Psoas muscle (tissue), 8 donors: Measurements from ENCODE around the gene SLC6A4. TPM values are rescaled to one million over a fixed set of nuclear protein-coding genes. Genes with fewer than 3 reads are reported as not detected.

ENCODE experiments used
- ATAC-seq, 4 donors: fragments of 200-7000 bp; cut with Tn5 transposase; one replicate each; pipeline ENCODE4 v1.9.1; 2020; ENCODE audit warnings: moderate library complexity in 3 of 4, mild to moderate bottlenecking in 2 of 4
- DNase-seq, 2 donors: peaks; one replicate each; pipeline ENCODE4 v3.0.0-alpha.2; 2020
- H3K27ac ChIP-seq: fragments of 200-600 bp; one replicate; pipeline ENCODE4 v1.8.0; 2022
- H3K27me3 ChIP-seq, 3 donors: fragments of 200-600 bp in 1 of 3; one replicate each; pipeline versions ENCODE4 v1.6.1 to v1.8.0; 2013 to 2022; ENCODE audit warnings: low read length in 2 of 3, mild to moderate bottlenecking in 2 of 3, moderate library complexity in 1 of 3; ENCODE audit not compliant: insufficient read depth in 3 of 3
- H3K36me3 ChIP-seq, 2 donors: fragments of 200-600 bp in 1 of 2; one replicate each; pipeline versions ENCODE4 v1.6.1 to v1.8.0; 2013 to 2022; ENCODE audit warnings: low read depth in 1 of 2, mild to moderate bottlenecking in 1 of 2, moderate library complexity in 1 of 2; ENCODE audit not compliant: insufficient read depth in 1 of 2
- H3K4me1 ChIP-seq: fragments of 200-600 bp; one replicate; pipeline ENCODE4 v1.8.0; 2022
- H3K4me3 ChIP-seq: fragments of 200-600 bp; one replicate; pipeline ENCODE4 v1.8.0; 2022; ENCODE audit warnings: mild to moderate bottlenecking
- H3K9me3 ChIP-seq: fragments of 200-600 bp; one replicate; pipeline ENCODE4 v1.8.0; 2022
- WGBS, 3 donors: extraction: QIAGEN DNeasy Blood & Tissue Kit; methylation state at CpG; one replicate each; pipeline versions ENCODE4 v1.1.6 to v1.1.7; 2013; 5-methylcytosine and 5-hydroxymethylcytosine counted together
- intact Hi-C, 2 donors: fragments of 100-400 bp; cut with DNase I; formaldehyde crosslinking; loops; one replicate each; pipeline versions ENCODE4 v1.11.0 to v1.14.2; 2022
- polyA plus RNA-seq, 3 donors: library from polyadenylated mRNA; stranded (reverse); fragments of 200-250 nt; gene quantifications; one replicate each; pipeline ENCODE4 v1.2.3, GENCODE V29; 2013
- total RNA-seq, 4 donors: library from RNA; stranded (reverse); fragmentation: NEBNext Ultra II Directional in 2 of 4; extraction: Animal tissue kit (Norgen Biotek cat#: 25700) in 2 of 4; gene quantifications; one replicate each; pipeline versions ENCODE4 v1.2.1 to v1.2.4, GENCODE V29; 2021 to 2023
- TF ChIP-seq, protein P1 (sequence below): fragments of 200-600 bp; IDR thresholded peaks from one replicate; pipeline ENCODE4 v1.8.0; 2022; ENCODE audit warnings: antibody characterized with exemption
- donor health status: healthy with polysubstance abuse.
- donor health status: DM: no; HTN: no; CAD: no; lungs with moderate emphysema.
- donor health status: Bipolar disorder and iron deficiency.
- donor health status: healthy.
- donor health status: DM: yes; HTN: yes; CAD: no.
- donor health status: DM: no; HTN: no; CAD: no.
- donor health status: DM: no; HTN: no; CAD: no.
- donor health status: DM: yes; HTN: yes; CAD: no.

SLC6A4 gene
- total and polyA plus RNA-seq, 7 donors = 0.01 to 0.06 TPM; not detected in 5

DNA sequence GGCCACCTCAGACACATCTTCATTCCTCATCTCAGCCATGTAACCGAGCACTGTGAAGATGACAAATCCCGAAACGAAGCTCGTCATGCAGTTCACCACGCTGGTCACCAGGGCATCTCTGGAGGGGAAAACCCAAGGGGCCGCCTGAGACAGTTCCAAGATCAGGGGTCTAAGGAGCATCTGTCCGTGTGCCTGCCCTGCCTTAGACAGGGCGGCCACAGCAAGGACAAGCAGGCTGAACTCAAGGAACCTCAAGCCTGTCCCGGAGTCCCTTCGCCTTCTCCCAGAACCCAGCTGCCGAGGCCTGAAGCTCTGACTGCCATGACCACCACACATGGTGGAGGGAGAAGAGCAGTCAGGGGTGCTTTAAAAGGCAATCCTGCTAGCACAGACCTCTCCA lies 22.7 kb downstream of the SLC6A4 start:
- H3K9me3 ChIP-seq = no peaks in the 10 kb centered on the region
- intact Hi-C loops = no loop called here
- no peak for DNase-seq
- no peaks in the 10 kb centered on the region for H3K36me3 ChIP-seq
- TF ChIP-seq, protein P1, sequence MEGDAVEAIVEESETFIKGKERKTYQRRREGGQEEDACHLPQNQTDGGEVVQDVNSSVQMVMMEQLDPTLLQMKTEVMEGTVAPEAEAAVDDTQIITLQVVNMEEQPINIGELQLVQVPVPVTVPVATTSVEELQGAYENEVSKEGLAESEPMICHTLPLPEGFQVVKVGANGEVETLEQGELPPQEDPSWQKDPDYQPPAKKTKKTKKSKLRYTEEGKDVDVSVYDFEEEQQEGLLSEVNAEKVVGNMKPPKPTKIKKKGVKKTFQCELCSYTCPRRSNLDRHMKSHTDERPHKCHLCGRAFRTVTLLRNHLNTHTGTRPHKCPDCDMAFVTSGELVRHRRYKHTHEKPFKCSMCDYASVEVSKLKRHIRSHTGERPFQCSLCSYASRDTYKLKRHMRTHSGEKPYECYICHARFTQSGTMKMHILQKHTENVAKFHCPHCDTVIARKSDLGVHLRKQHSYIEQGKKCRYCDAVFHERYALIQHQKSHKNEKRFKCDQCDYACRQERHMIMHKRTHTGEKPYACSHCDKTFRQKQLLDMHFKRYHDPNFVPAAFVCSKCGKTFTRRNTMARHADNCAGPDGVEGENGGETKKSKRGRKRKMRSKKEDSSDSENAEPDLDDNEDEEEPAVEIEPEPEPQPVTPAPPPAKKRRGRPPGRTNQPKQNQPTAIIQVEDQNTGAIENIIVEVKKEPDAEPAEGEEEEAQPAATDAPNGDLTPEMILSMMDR = no peak
- peaks cover 0 to 1% (median under 1%) of the 10 kb centered on the region in 3 donors for H3K27me3 ChIP-seq
- ATAC-seq = no peak
- no peak overlapping the region for H3K27ac ChIP-seq
- H3K4me1 ChIP-seq = no peaks in the 10 kb centered on the region
- 81 to 90% (median 83%) methylated on average over 11 of the region's 11 CpGs for WGBS, 3 donors
- H3K4me3 ChIP-seq = no peak overlapping the region

DNA sequence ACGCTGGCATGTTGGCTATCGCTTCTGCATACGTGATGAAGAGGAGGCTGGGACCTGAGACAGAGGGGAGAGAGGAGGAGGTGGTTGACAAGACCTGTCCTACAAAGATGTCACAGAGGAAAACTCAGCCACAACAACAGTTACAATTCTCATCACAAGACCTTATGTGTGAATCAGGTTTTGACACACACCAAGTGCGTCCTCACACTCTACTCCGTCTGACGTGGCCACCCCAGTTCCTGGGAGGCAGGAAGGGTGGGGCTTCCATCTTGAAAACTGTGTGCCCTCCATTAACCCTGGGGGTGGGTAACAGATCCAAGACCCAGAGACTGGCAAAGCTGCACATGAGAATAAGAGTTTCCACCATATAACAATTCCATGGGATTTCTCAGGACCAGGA lies 24.1 kb downstream of the SLC6A4 start:
- Histone ChIP-seq H3K36me3 (no peaks in the 10 kb centered on the region), H3K9me3 (no peaks in the 10 kb centered on the region), H3K27ac (no peak overlapping the region), H3K4me3 (no peak overlapping the region), H3K27me3 (peaks cover 0 to 7% (median 3%) of the 10 kb centered on the region in 3 donors), H3K4me1 (no peaks in the 10 kb centered on the region)
- TF ChIP-seq, protein P1 = no peak
- intact Hi-C loops = no loop called here
- ATAC-seq (no peak), DNase-seq (no peak)
- WGBS, 3 donors = 76 to 82% (median 81%) methylated on average over 6 of the region's 6 CpGs

DNA sequence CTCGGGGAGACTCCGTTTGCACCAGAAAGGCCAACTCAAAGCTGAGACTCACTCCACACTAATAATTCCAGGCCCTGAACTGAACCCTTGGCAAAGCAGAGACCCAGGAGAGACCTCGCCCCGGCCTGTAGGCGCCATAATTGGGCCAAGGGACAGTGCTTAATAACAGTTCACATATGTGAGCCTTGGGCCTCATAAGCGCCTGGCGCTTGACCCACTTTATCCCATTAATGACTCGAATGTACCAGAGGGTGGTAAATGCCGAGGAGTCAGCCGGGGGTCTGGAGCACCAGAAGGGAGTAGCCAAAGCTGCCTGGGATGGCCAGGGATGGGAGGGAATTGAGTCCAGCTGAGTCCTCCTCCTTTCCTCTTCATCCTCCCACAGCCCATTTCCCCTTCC lies 24.6 kb downstream of the SLC6A4 start:
- Histone ChIP-seq H3K36me3 (no peaks in the 10 kb centered on the region), H3K4me3 (no peak overlapping the region), H3K27ac (no peak overlapping the region), H3K9me3 (no peaks in the 10 kb centered on the region), H3K4me1 (no peaks in the 10 kb centered on the region), H3K27me3 (peaks cover 0 to 7% (median 3%) of the 10 kb centered on the region in 3 donors)
- intact Hi-C loops = no loop called here
- DNase-seq (no peak), ATAC-seq (no peak)
- 78 to 88% (median 87%) methylated on average over 10 of the region's 10 CpGs for WGBS, 3 donors
- TF ChIP-seq, protein P1 = no peak

DNA sequence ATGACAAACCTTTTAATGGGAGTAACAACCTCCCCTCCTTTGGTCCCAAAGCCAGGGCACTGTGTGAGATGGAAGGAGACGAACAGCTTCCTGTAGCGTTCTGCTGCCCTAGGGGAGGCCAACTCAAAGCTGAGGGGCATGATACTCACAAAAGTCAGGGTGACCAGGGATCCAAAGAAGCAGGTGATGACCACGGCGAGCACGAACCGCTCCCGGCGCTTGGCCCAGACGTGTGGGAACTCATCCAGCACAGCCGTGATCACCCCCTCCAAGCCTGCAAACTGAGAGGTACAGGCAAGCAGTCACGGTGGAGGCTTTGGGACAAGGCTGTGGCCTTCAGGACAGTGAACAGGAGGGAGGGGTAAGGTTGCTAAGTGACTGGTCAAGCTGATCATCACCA lies 25.1 kb downstream of the SLC6A4 start:
- no peaks in the 10 kb centered on the region for H3K9me3 ChIP-seq
- H3K36me3 ChIP-seq = no peaks in the 10 kb centered on the region
- ATAC-seq = no peak
- no peak overlapping the region for H3K4me3 ChIP-seq
- DNase-seq = no peak
- intact Hi-C loops = no loop called here
- peaks cover 0 to 7% (median 3%) of the 10 kb centered on the region in 3 donors for H3K27me3 ChIP-seq
- TF ChIP-seq, protein P1 = no peak
- no peak overlapping the region for H3K27ac ChIP-seq
- WGBS, 3 donors = 61 to 75% (median 66%) methylated on average over 11 of the region's 11 CpGs
- no peaks in the 10 kb centered on the region for H3K4me1 ChIP-seq

DNA sequence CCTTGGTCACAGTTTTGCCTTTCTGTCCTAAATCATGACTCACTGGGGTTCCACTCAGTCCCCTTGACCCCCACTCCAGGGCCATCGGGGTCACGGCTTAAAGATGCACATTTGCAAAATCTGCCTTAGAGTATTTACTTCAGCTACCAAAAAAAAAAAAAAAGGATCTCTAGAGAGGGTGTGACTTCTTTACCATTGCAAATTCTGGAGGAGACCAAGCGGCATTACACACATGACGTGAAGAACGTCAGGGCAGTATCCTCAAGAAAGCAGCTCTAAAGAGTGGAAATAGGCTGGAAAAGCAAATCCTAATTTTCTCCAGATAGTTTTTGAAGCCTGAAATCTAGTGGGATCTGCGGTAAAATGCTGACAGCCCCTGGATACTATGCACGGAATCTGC lies 25.6 kb downstream of the SLC6A4 start:
- no peaks in the 10 kb centered on the region for H3K36me3 ChIP-seq
- no peak for DNase-seq
- intact Hi-C loops = no loop called here
- H3K4me3 ChIP-seq = no peak overlapping the region
- no peak overlapping the region for H3K27ac ChIP-seq
- 84 to 92% (median 89%) methylated on average over 7 of the region's 7 CpGs for WGBS, 3 donors
- peaks cover 0 to 7% (median 3%) of the 10 kb centered on the region in 3 donors for H3K27me3 ChIP-seq
- no peaks in the 10 kb centered on the region for H3K9me3 ChIP-seq
- TF ChIP-seq, protein P1 = no peak
- H3K4me1 ChIP-seq = no peaks in the 10 kb centered on the region
- no peak for ATAC-seq
